Coronary artery (tissue), 2 donors: ENCODE measurements around the gene SLC2A1.

ENCODE experiments used
- DNase-seq: peaks from one replicate; pipeline ENCODE4 v3.0.0-alpha.2; 2017; ENCODE audit warnings: low spot score
- H3K27ac ChIP-seq, 2 donors: fragments of 200-600 bp; sonication (generic); one replicate each; pipeline ENCODE4 v1.5.1; 2016 to 2019
- H3K4me3 ChIP-seq: fragments of 200-600 bp; sonication (generic); 2 replicates; pipeline ENCODE4 v1.5.1; 2016; ENCODE audit warnings: mild to moderate bottlenecking, moderate library complexity
- CTCF ChIP-seq: fragments of 200-600 bp; sonication (generic); IDR thresholded peaks from one replicate; pipeline ENCODE4 v1.5.1; 2019; ENCODE audit warnings: antibody characterized with exemption

SLC2A1 gene

DNA sequence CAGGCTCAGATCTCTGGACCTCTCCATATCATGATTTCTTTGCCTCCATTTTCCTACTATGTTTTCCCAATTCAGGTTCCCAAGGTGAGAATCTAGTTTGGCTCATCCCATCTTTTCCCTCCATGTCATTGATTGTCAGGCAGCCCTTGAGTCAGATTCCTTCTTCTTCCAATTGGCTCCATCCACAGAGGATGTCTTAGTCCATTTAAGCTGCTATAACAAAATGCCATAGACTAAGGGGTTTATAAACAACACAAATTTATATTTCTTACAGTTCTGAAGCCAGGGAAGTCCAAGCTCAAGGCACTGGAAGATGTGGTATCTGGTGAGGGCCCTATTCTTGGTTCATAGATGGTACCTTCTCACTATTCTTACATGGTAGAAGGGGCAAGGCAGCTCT lies 42.8 kb upstream of the SLC2A1 start:
- no peak overlapping the region for H3K27ac ChIP-seq
- DNase-seq, result no peak
- no peak for TF ChIP-seq CTCF
- H3K4me3 ChIP-seq, result no peak overlapping the region

- Histone ChIP-seq H3K27ac (no peak overlapping the region), H3K4me3 (no peak overlapping the region)
- no peak for DNase-seq
- TF ChIP-seq CTCF, result no peak
These were observed 41.6 kb upstream of the SLC2A1 start for GRCh38 chr1:43000271-43000670.

DNA sequence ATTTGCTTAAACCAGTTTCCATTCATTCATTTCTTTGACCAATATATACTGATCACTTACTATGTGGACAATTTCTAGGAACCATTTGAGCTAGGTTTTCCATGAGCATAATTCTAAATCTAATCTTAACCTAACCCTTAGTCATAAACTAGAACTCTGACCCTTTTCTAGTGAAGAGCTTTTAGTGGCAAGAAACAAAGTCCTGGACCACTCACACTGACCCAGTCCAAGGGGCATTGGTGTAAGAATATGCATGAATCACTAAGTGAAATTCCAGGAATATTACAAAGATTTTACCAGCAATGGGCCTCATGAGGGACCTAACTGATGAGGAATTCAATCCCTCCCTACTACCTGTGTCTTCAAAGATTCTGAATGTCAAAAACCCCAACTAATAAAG lies 40.6 kb upstream of the SLC2A1 start:
- TF ChIP-seq CTCF, result no peak
- no peak overlapping the region for H3K4me3 ChIP-seq
- no peak overlapping the region for H3K27ac ChIP-seq
- DNase-seq, result no peak

- Histone ChIP-seq H3K27ac (no peak overlapping the region), H3K4me3 (no peak overlapping the region)
- TF ChIP-seq CTCF, result no peak
- no peak for DNase-seq
These were observed 39.7 kb upstream of the SLC2A1 start for GRCh38 chr1:42998386-42998785.

- TF ChIP-seq CTCF, result no peak
- no peak overlapping the region for H3K27ac ChIP-seq
- H3K4me3 ChIP-seq, result no peak overlapping the region
- DNase-seq, result no peak
These were observed 37.8 kb upstream of the SLC2A1 start for GRCh38 chr1:42996384-42996970.

GRCh38 chr1:42993502-42994136 lies 35.0 kb upstream of the SLC2A1 start:
- no peak for DNase-seq
- Histone ChIP-seq H3K27ac (no peak overlapping the region), H3K4me3 (no peak overlapping the region)
- no peak for TF ChIP-seq CTCF

DNA sequence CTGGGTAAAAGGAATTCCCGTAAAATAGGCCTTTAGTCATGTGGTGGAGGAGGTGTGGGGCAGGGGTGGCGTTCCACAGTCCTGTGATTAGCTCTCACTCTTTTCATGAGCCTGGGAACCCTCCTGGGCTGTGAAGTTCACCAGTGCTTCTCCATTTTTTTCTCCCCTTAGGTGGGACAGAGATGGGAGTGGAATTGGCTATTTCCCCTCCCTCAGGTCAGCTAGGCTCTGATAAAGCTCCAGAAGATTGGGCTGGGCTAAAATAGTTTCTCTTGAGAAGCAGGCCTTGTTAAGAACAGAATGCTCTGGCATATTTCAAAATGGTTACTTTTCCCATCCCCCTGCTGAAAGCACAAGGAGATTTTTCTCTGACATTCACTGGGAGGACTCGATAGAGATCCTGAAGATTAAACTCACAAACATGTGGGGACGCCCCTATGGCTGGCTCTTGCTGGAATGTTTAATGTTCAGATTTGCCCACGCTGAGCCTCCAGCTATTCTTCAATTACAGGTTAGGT lies 33.4 kb upstream of the SLC2A1 start:
- Histone ChIP-seq H3K27ac (no peak overlapping the region), H3K4me3 (no peak overlapping the region)
- no peak for DNase-seq
- no peak for TF ChIP-seq CTCF
